OCI-LY7 (cell line): ENCODE measurements around the gene MYOZ1. TPM values are rescaled to one million over a fixed set of nuclear protein-coding genes. Genes with fewer than 3 reads are reported as not detected.

ENCODE experiments used
- BruUV-seq: library from RNA; stranded (reverse); fragments of 400-500 nt; replicated peaks from 2 replicates; lab custom pipeline; 2021; lab: Mats Ljungman, UMichigan
- CTCF ChIA-PET: fragments of 300-600 bp; sonication (Branson Sonifier 250); formaldehyde crosslinking; loops from one replicate; lab custom pipeline; 2022; ENCODE audit warnings: antibody characterized with exemption; ENCODE audit not compliant: unreplicated experiment; lab: Charles Lee
- POLR2A ChIA-PET: fragments of 300-600 bp; sonication (Branson Sonifier 250); formaldehyde crosslinking; loops from one replicate; lab custom pipeline; 2022; ENCODE audit warnings: antibody characterized with exemption; lab: Charles Lee
- DNase-seq: peaks from one replicate; pipeline ENCODE4 v3.0.0-alpha.2; 2015; ENCODE audit warnings: low spot score
- H2AFZ ChIP-seq: fragments of 200-600 bp; sonication (generic), shearing (Covaris generic); 2 replicates; pipeline ENCODE4 v1.6.1; 2014; ENCODE audit warnings: mild to moderate bottlenecking, antibody characterized with exemption, low read length, moderate library complexity
- H3K27ac ChIP-seq: fragments of 200-600 bp; sonication (generic); 2 replicates; pipeline ENCODE4 v1.5.1; 2014; ENCODE audit warnings: mixed run types, low read depth, mild to moderate bottlenecking, moderate library complexity, low read length, inconsistent platforms; ENCODE audit not compliant: poor library complexity, severe bottlenecking
- H3K36me3 ChIP-seq: fragments of 200-600 bp; sonication (generic); 2 replicates; pipeline ENCODE4 v1.6.1; 2014; ENCODE audit warnings: mild to moderate bottlenecking, antibody characterized with exemption, low read length, moderate library complexity, mixed read lengths; ENCODE audit not compliant: insufficient read depth
- H3K4me1 ChIP-seq: fragments of 200-600 bp; sonication (generic); 2 replicates; pipeline ENCODE4 v1.5.1; 2014; ENCODE audit warnings: mild to moderate bottlenecking, low read length; ENCODE audit not compliant: insufficient read depth, poor library complexity, severe bottlenecking
- H3K4me2 ChIP-seq: fragments of 200-600 bp; sonication (generic); 2 replicates; pipeline ENCODE4 v1.6.1; 2014; ENCODE audit warnings: mild to moderate bottlenecking, low read length
- H3K4me3 ChIP-seq: fragments of 200-600 bp; sonication (generic); 2 replicates; pipeline ENCODE4 v1.5.1; 2014; ENCODE audit warnings: mild to moderate bottlenecking, low read depth, low read length; ENCODE audit not compliant: poor library complexity, severe bottlenecking
- H3K79me2 ChIP-seq: fragments of 200-600 bp; sonication (generic); 2 replicates; pipeline ENCODE4 v1.6.1; 2016; ENCODE audit warnings: low read depth, mild to moderate bottlenecking, low read length, moderate library complexity, mixed read lengths; ENCODE audit not compliant: insufficient read depth
- H3K9me2 ChIP-seq: fragments of 200-600 bp; sonication (generic); 2 replicates; pipeline ENCODE4 v1.6.1; 2016; ENCODE audit warnings: mild to moderate bottlenecking, low read length, mixed read lengths; ENCODE audit not compliant: insufficient read depth
- H3K9me3 ChIP-seq: fragments of 200-600 bp; sonication (generic); 2 replicates; pipeline ENCODE4 v1.6.1; 2014; ENCODE audit warnings: mild to moderate bottlenecking, mixed run types, low read length, mixed read lengths
- H4K20me1 ChIP-seq: fragments of 200-600 bp; sonication (generic); 2 replicates; pipeline ENCODE4 v1.6.1; 2014; ENCODE audit warnings: mild to moderate bottlenecking, antibody characterized with exemption, low read length, moderate library complexity, mixed read lengths; ENCODE audit not compliant: insufficient read depth
- EZH2phosphoT487 ChIP-seq: fragments of 200-600 bp; sonication (generic); IDR thresholded peaks from 2 replicates; pipeline ENCODE4 v1.6.1; 2018; ENCODE audit warnings: low read depth, borderline replicate concordance, mild to moderate bottlenecking, mixed run types, antibody characterized with exemption, low read length, moderate library complexity, mixed read lengths
- intact Hi-C: fragments of 100-400 bp; cut with micrococcal nuclease; formaldehyde crosslinking; loops from one replicate; pipeline ENCODE4 v1.10.0; 2022; ENCODE audit not compliant: unreplicated experiment
- total RNA-seq, 2 experiments: library from RNA; depleted of rRNA in 1 of 2; stranded (reverse); fragments of >200 nt in 1 of 2; shearing (Covaris generic) in 1 of 2; gene quantifications; 2 replicates each; pipeline ENCODE4 v1.2.3, GENCODE V29; 2014 to 2022
- TF ChIP-seq, protein P1 (sequence below): fragments of 200-600 bp; sonication (generic); conservative IDR thresholded peaks from 2 replicates; pipeline ENCODE4 v1.5.1; 2014; ENCODE audit warnings: mild to moderate bottlenecking, antibody characterized with exemption, low read length, moderate library complexity, mixed read lengths

The MYOZ1 gene
- total RNA-seq, 2 experiments from 2014 or later, result not detected

DNA sequence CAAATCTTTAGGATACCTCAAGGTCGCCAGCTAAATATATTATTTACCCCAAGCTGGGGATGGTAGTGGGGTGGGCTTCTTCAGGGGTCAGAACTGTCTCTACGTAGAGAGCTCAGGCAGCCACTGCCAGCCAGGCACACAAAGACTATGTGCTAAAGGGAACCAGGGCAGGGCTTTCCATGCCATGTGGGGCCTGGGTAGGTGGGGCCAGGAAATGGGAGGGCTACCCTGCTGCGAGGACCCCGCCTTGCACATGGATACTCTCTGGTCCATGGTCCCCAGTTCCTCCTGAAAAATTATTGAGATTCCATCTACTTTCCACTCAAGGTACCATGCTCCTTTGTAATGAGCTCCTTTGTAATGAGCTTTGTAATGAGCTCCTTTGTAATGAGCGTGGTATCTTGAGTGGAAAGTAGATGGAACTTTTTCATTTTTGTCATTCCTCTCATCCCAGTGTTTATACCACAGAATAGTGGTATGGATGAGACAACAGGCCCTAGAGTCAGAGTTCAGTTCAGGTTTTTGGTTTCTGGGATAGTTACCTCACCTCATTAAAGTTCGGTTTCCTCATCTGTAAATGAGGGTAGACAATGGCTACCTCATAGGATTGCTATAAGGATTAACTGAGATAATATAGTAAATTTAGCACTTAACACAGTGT is 8.7 kb upstream of the MYOZ1 start:
- no peaks in the 10 kb centered on the region for H3K4me1 ChIP-seq
- H3K27ac ChIP-seq, result no peak overlapping the region
- no peaks in the 10 kb centered on the region for H3K79me2 ChIP-seq
- ChIA-PET CTCF (no interaction called here), POLR2A (interaction anchor here (0.5 to 0.6 kb wide), 2 partner anchors 233 to 688 kb away, joined by 3 to 7 read pairs; no protein-coding TSS in a partner anchor)
- no peak for TF ChIP-seq EZH2phosphoT487
- H3K9me3 ChIP-seq, result no peaks in the 10 kb centered on the region
- H3K4me2 ChIP-seq, result no peak overlapping the region
- no TSS peak for BruUV-seq
- H2AFZ ChIP-seq, result no peak overlapping the region
- no peaks in the 10 kb centered on the region for H3K36me3 ChIP-seq
- DNase-seq, result no peak
- no peaks in the 10 kb centered on the region for H3K9me2 ChIP-seq
- H3K4me3 ChIP-seq, result no peak overlapping the region
- no peaks in the 10 kb centered on the region for H4K20me1 ChIP-seq
- intact Hi-C loops, result no loop called here

DNA sequence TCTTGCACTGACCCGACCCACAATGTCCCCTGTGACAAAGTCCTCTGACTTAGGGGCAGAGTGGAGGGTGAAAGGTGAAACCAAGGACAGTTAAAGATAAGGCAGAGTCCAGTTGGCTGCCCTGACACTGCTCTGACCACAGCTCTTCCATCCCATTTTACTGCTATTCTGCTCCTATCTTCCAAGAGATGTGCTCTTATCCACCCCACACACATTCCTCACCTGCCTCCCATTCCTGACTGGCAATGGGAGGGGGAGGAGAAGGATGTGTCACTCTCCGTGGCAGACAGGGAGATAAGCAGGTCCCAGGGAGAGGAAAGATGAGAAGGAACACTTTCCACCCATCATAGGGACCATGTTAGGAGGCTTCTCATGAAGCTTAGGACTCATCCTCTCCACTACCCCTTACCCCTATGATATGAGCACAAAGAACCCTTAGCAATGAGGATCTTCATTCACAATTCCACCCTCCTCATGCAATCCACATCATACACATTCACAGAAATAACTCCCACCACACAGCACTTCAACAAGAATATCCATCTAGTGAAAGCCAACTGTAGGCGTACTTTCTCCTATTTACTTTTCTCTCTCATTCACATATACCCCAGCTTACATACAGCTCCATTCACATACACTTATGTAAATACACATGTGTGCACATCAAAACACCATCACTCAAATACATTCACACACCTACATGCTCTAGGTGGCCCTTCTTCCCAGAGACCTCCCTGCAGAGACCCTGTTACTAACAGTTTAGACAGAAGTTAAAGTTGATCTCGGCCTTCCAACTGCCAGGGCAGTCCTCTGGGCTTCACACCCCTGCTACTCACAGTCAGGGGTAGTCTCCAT is 7.9 kb upstream of the MYOZ1 start:
- no peaks in the 10 kb centered on the region for H3K9me2 ChIP-seq
- CTCF ChIA-PET, result no interaction called here
- POLR2A ChIA-PET, result interaction anchor here (0.5 kb wide), 2 partner anchors 232 to 236 kb away, joined by 5 to 7 read pairs; no protein-coding TSS in a partner anchor
- H3K4me2 ChIP-seq, result no peak overlapping the region
- no peak overlapping the region for H3K27ac ChIP-seq
- no TSS peak for BruUV-seq
- H2AFZ ChIP-seq, result no peak overlapping the region
- H4K20me1 ChIP-seq, result no peaks in the 10 kb centered on the region
- H3K9me3 ChIP-seq, result no peaks in the 10 kb centered on the region
- DNase-seq, result no peak
- H3K36me3 ChIP-seq, result no peaks in the 10 kb centered on the region
- no peak overlapping the region for H3K4me3 ChIP-seq
- TF ChIP-seq, protein P1, sequence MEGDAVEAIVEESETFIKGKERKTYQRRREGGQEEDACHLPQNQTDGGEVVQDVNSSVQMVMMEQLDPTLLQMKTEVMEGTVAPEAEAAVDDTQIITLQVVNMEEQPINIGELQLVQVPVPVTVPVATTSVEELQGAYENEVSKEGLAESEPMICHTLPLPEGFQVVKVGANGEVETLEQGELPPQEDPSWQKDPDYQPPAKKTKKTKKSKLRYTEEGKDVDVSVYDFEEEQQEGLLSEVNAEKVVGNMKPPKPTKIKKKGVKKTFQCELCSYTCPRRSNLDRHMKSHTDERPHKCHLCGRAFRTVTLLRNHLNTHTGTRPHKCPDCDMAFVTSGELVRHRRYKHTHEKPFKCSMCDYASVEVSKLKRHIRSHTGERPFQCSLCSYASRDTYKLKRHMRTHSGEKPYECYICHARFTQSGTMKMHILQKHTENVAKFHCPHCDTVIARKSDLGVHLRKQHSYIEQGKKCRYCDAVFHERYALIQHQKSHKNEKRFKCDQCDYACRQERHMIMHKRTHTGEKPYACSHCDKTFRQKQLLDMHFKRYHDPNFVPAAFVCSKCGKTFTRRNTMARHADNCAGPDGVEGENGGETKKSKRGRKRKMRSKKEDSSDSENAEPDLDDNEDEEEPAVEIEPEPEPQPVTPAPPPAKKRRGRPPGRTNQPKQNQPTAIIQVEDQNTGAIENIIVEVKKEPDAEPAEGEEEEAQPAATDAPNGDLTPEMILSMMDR, result no peak
- no peak for TF ChIP-seq EZH2phosphoT487
- H3K4me1 ChIP-seq, result no peaks in the 10 kb centered on the region
- no peaks in the 10 kb centered on the region for H3K79me2 ChIP-seq
- intact Hi-C loops, result no loop called here

DNA sequence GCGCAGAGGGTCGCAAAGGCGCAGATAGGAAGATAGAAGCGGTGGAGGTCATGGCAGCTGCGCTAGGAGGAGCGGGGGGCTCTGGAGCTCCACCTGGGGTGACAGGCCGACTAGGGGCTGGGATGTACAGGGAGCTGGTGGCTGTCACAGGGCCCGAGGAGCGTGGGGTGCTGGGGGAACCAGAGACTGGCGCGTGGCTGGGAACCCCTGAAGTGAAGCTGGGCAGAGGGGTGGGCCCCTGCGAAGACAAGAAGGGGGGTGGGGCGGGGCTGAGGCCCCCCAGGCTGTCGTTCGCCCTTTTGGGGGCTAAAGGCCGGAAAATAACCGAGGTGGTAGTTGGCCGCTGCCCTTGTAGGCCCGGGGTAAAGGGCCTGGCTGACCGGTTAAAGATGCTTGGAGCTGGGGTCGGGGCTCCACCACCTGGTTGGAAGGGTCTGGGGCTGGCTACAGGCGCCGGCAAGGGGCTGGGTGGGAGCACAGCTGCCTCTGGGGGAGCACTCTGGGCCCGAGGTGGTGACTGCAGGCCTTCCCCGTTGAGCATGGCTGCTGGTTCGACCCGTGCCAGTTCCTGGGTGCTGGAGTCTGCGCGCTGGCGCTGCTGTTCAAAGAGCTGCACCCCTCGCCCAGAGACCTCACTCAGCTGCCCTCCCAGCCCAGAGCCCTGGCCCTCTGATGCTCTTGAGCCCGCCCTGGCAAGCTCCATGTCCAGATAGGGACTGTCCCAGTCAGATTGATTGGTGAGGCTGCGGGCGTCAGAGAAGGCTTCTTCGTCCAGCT is 6.8 kb upstream of the MYOZ1 start:
- Histone ChIP-seq H3K36me3 (no peaks in the 10 kb centered on the region), H3K4me1 (peaks cover 5% of the 10 kb centered on the region), H2AFZ (no peak overlapping the region), H4K20me1 (no peaks in the 10 kb centered on the region), H3K79me2 (no peaks in the 10 kb centered on the region), H3K9me3 (no peaks in the 10 kb centered on the region), H3K4me2 (no peak overlapping the region), H3K27ac (no peak overlapping the region), H3K4me3 (no peak overlapping the region), H3K9me2 (no peaks in the 10 kb centered on the region)
- ChIA-PET POLR2A (no interaction called here), CTCF (no interaction called here)
- TF ChIP-seq, protein P1, result no peak
- TF ChIP-seq EZH2phosphoT487, result no peak
- no peak for DNase-seq
- BruUV-seq, result no TSS peak
- intact Hi-C loops, result no loop called here
